Retina (tissue), 1 donor: Measurements from ENCODE around the gene PDGFRB.

Source experiments
- DNase-seq: peaks from one replicate; pipeline ENCODE4 v3.0.0-alpha.2; 2016

PDGFRB gene

GRCh38 chr5:150162142-150162513, 6.5 kb upstream of the PDGFRB start:
- DNase-seq = no peak

- peak; percentile 87 for DNase-seq
Measured at GRCh38 chr5:150161242-150162141, 5.8 kb upstream of the PDGFRB start.

GRCh38 chr5:150160448-150161081, 4.9 kb upstream of the PDGFRB start:
- no peak for DNase-seq

- DNase-seq = no peak
Measured at GRCh38 chr5:150159741-150160179, 4.1 kb upstream of the PDGFRB start.

GRCh38 chr5:150159031-150159430, 3.4 kb upstream of the PDGFRB start:
- DNase-seq = no peak

GRCh38 chr5:150158170-150158949, 2.7 kb upstream of the PDGFRB start:
- DNase-seq = no peak

GRCh38 chr5:150157168-150157567, 1.5 kb upstream of the PDGFRB start:
- no peak for DNase-seq

- DNase-seq = no peak
Measured at GRCh38 chr5:150156540-150156939, 895 bp upstream of the PDGFRB start.

GRCh38 chr5:150156027-150156368, 353 bp upstream of the PDGFRB start:
- DNase-seq = no peak

- DNase-seq = no peak
Measured at GRCh38 chr5:150154618-150155128, 972 bp downstream of the PDGFRB start.

GRCh38 chr5:150153957-150154617, 1.6 kb downstream of the PDGFRB start:
- no peak for DNase-seq

GRCh38 chr5:150153483-150153882, 2.2 kb downstream of the PDGFRB start:
- no peak for DNase-seq

GRCh38 chr5:150152636-150153462, 2.8 kb downstream of the PDGFRB start:
- DNase-seq = no peak

- no peak for DNase-seq
Measured at GRCh38 chr5:150149618-150150017, 6.0 kb downstream of the PDGFRB start.

GRCh38 chr5:150148117-150148927, 7.3 kb downstream of the PDGFRB start:
- DNase-seq = no peak

- DNase-seq = no peak
Measured at GRCh38 chr5:150147670-150148069, 8.0 kb downstream of the PDGFRB start.

GRCh38 chr5:150146862-150147601, 8.6 kb downstream of the PDGFRB start:
- DNase-seq = peak; percentile 76

- DNase-seq = no peak
Measured at GRCh38 chr5:150146235-150146634, 9.4 kb downstream of the PDGFRB start.

- DNase-seq = no peak
Measured at GRCh38 chr5:150144879-150145278, 10.8 kb downstream of the PDGFRB start.

- DNase-seq = peak; percentile 72
Measured at GRCh38 chr5:150144246-150144801, 11.3 kb downstream of the PDGFRB start.
